Keratinocyte (primary cell): ENCODE measurements around the gene EXOC4. TPM values are rescaled to one million over a fixed set of nuclear protein-coding genes. Genes with fewer than 3 reads are reported as not detected.
A peak's percentile ranks its signal among the peaks of the same experiment; 100 is the strongest.

Source experiments
- DNase-seq: peaks from one replicate; pipeline ENCODE4 v3.0.0-alpha.2; 2011; ENCODE audit warnings: low read depth, missing footprints, low spot score
- FAIRE-seq: peaks from 2 replicates; lab custom pipeline; 2011; peaks lifted over from hg19 to GRCh38; lab: Jason Lieb, UNC
- H2AFZ ChIP-seq: 2 replicates; pipeline ENCODE4 v1.6.0; 2012; ENCODE audit warnings: low read length, control low read depth, inconsistent platforms; ENCODE audit not compliant: control insufficient read depth
- H3K27ac ChIP-seq: 2 replicates; pipeline ENCODE4 v1.5.1; 2011; ENCODE audit warnings: low read length; ENCODE audit not compliant: control insufficient read depth, insufficient read depth
- H3K27me3 ChIP-seq: 3 replicates; pipeline ENCODE4 v1.6.0; 2011; ENCODE audit warnings: low read length; ENCODE audit not compliant: control insufficient read depth, insufficient read depth; ENCODE audit errors: extremely low read depth
- H3K36me3 ChIP-seq, 2 experiments: 2 replicates in 1 of 2; 3 replicates in 1 of 2; pipeline ENCODE4 v1.5.1; 2011; ENCODE audit warnings: low read length in 2 of 2, mild to moderate bottlenecking in 1 of 2; ENCODE audit not compliant: control insufficient read depth in 2 of 2, insufficient read depth in 2 of 2; ENCODE audit errors: extremely low read depth in 1 of 2
- H3K4me1 ChIP-seq: 3 replicates; pipeline ENCODE4 v1.5.1; 2011; ENCODE audit warnings: low read length; ENCODE audit not compliant: control insufficient read depth, insufficient read depth; ENCODE audit errors: extremely low read depth
- H3K4me2 ChIP-seq: 3 replicates; pipeline ENCODE4 v1.6.0; 2011; ENCODE audit warnings: low read depth, low read length; ENCODE audit not compliant: control insufficient read depth, insufficient read depth; ENCODE audit errors: extremely low read depth
- H3K4me3 ChIP-seq, 3 experiments: fragments of 200-600 bp in 1 of 3; sonication (generic) in 1 of 3; 2 replicates in 2 of 3; 3 replicates in 1 of 3; pipeline ENCODE4 v1.5.1; 2011 to 2016; ENCODE audit warnings: low read length in 3 of 3, mild to moderate bottlenecking in 3 of 3, control low read depth in 2 of 3, inconsistent platforms in 1 of 3, low read depth in 1 of 3, mixed read lengths in 1 of 3, mixed run types in 1 of 3, moderate library complexity in 1 of 3; ENCODE audit not compliant: control insufficient read depth in 2 of 3, insufficient read depth in 2 of 3; ENCODE audit errors: extremely low read depth in 1 of 3
- H3K79me2 ChIP-seq: 2 replicates; pipeline ENCODE4 v1.6.0; 2012; ENCODE audit warnings: low read length; ENCODE audit not compliant: control insufficient read depth, insufficient read depth
- H3K9ac ChIP-seq: 3 replicates; pipeline ENCODE4 v1.6.0; 2011; ENCODE audit warnings: low read length; ENCODE audit not compliant: control insufficient read depth, insufficient read depth; ENCODE audit errors: extremely low read depth
- H3K9me1 ChIP-seq: 3 replicates; pipeline ENCODE4 v1.6.0; 2011; ENCODE audit warnings: low read length; ENCODE audit not compliant: control insufficient read depth, insufficient read depth; ENCODE audit errors: extremely low read depth
- H3K9me3 ChIP-seq: 2 replicates; pipeline ENCODE4 v1.5.1; 2012; ENCODE audit warnings: low read depth, low read length; ENCODE audit not compliant: control insufficient read depth
- H4K20me1 ChIP-seq: 3 replicates; pipeline ENCODE4 v1.6.0; 2011; ENCODE audit warnings: low read length; ENCODE audit not compliant: control insufficient read depth, insufficient read depth; ENCODE audit errors: extremely low read depth
- EZH2 ChIP-seq: IDR thresholded peaks from one replicate; pipeline ENCODE4 v1.6.1; 2012; ENCODE audit warnings: inconsistent platforms, mild to moderate bottlenecking, low read length, moderate library complexity
- dilution Hi-C: fragments of 300-500 bp; cut with MboI; formaldehyde crosslinking; loops from one replicate; pipeline ENCODE4 v1.7.0; 2020; ENCODE audit warnings: low sequenced_read_pairs; ENCODE audit not compliant: extremely low pct_ligation_motif_present
- polyA minus RNA-seq, 3 experiments: library from RNA; depleted of rRNA, polyadenylated mRNA; stranded (reverse); fragments of >200 nt; gene quantifications; 1 replicate in 1 of 3; 2 replicates in 1 of 3; 3 replicates in 1 of 3; pipeline ENCODE4 v1.2.3, GENCODE V29; 2011
- polyA plus RNA-seq, 5 experiments: library from polyadenylated mRNA; depleted of rRNA in 3 of 5; stranded (reverse) in 3 of 5; stranded (forward) in 1 of 5; unstranded in 1 of 5; fragments of >200 nt; gene quantifications; 1 replicate in 1 of 5; 2 replicates in 3 of 5; 3 replicates in 1 of 5; pipeline versions ENCODE4 v1.2.1 to v1.2.3, GENCODE V29; 2011 to 2012; ENCODE audit warnings: missing spikeins in 2 of 5, low read depth in 1 of 5, low replicate concordance in 1 of 5
- TF ChIP-seq, protein P1 (sequence below), 3 experiments: IDR thresholded peaks in 1 of 3; conservative IDR thresholded peaks in 1 of 3; optimal IDR thresholded peaks in 1 of 3; 2 replicates in 2 of 3; 3 replicates in 1 of 3; pipeline versions ENCODE3 to v1.5.1; 2011; ENCODE audit warnings: low read length in 3 of 3, mild to moderate bottlenecking in 3 of 3, moderate library complexity in 2 of 3, control low read depth in 1 of 3, inconsistent platforms in 1 of 3; ENCODE audit not compliant: insufficient read depth in 2 of 3; ENCODE audit errors: extremely low read depth in 1 of 3

EXOC4 gene
- polyA plus RNA-seq (51.1 to 70.4 TPM (median 52.6 TPM) in 3 replicates), polyA minus RNA-seq (44.4 to 185 TPM (median 125 TPM) in 3 replicates)
- 73.3 TPM for polyA plus RNA-seq (2011; ENCODE audit: low read depth)
- polyA plus RNA-seq (2011; cell fraction: cytosol; rRNA removed): 53.0 and 66.3 TPM in 2 replicates
- 67.6 and 67.9 TPM in 2 replicates for polyA plus RNA-seq (2011; cell fraction: nucleus; rRNA removed)
- polyA plus RNA-seq (2012; ENCODE audit: low replicate concordance): 34.1 and 38.7 TPM in 2 replicates
- 61.8 TPM for polyA minus RNA-seq (2011; cell fraction: cytosol; rRNA and poly(A)+ RNA removed)
- 112 and 286 TPM in 2 replicates for polyA minus RNA-seq (2011; cell fraction: nucleus; rRNA and poly(A)+ RNA removed)

GRCh38 chr7:133252858-133253518 lies at the start of gene EXOC4:
Gene EXOC4, plus strand, starts transcription at chr7:133253078.
- H3K9me1 ChIP-seq: no peaks in the 10 kb centered on the region
- H3K27me3 ChIP-seq: no peaks in the 10 kb centered on the region
- no peaks in the 10 kb centered on the region for H3K9me3 ChIP-seq
- dilution Hi-C loops: no loop called here
- H3K27ac ChIP-seq: peak within 1 kb of the TSS; percentile 91
- no peaks in the 10 kb centered on the region for H4K20me1 ChIP-seq
- DNase-seq (peak; percentile 78), FAIRE-seq (peak; percentile 99)
- peak within 1 kb of the TSS; percentile 97 for H2AFZ ChIP-seq
- peaks cover 42% of the 10 kb centered on the region for H3K79me2 ChIP-seq
- peak within 1 kb of the TSS; percentile 93 for H3K9ac ChIP-seq
- H3K4me3 ChIP-seq: peak within 1 kb of the TSS; percentile 88 to 99 (median 97)
- H3K36me3 ChIP-seq: no peaks in the 10 kb centered on the region
- no peak for TF ChIP-seq EZH2
- TF ChIP-seq, protein P1, sequence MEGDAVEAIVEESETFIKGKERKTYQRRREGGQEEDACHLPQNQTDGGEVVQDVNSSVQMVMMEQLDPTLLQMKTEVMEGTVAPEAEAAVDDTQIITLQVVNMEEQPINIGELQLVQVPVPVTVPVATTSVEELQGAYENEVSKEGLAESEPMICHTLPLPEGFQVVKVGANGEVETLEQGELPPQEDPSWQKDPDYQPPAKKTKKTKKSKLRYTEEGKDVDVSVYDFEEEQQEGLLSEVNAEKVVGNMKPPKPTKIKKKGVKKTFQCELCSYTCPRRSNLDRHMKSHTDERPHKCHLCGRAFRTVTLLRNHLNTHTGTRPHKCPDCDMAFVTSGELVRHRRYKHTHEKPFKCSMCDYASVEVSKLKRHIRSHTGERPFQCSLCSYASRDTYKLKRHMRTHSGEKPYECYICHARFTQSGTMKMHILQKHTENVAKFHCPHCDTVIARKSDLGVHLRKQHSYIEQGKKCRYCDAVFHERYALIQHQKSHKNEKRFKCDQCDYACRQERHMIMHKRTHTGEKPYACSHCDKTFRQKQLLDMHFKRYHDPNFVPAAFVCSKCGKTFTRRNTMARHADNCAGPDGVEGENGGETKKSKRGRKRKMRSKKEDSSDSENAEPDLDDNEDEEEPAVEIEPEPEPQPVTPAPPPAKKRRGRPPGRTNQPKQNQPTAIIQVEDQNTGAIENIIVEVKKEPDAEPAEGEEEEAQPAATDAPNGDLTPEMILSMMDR (optimal IDR thresholded peaks at IDR 0.05 in 1 of 3, IDR thresholded peaks at IDR 0.05 in 1 of 3, conservative IDR thresholded peaks at IDR 0.05 in 1 of 3; ENCODE audit: extremely low read depth in 1 of 3, insufficient read depth in 2 of 3, low read length in 3 of 3): no peak
- peak within 1 kb of the TSS; percentile 92 for H3K4me2 ChIP-seq
- H3K4me1 ChIP-seq: peaks cover 7% of the 10 kb centered on the region

- H3K4me3 ChIP-seq: no peak overlapping the region
- H2AFZ ChIP-seq: no peak overlapping the region
- dilution Hi-C loops: no loop called here
- DNase-seq (no peak), FAIRE-seq (no peak)
- H3K9ac ChIP-seq: no peak overlapping the region
- H3K27ac ChIP-seq: no peak overlapping the region
- H3K9me1 ChIP-seq: no peaks in the 10 kb centered on the region
- H3K79me2 ChIP-seq: no peaks in the 10 kb centered on the region
- no peaks in the 10 kb centered on the region for H3K9me3 ChIP-seq
- no peaks in the 10 kb centered on the region for H4K20me1 ChIP-seq
- no peak overlapping the region for H3K4me2 ChIP-seq
- TF ChIP-seq, protein P1 (optimal IDR thresholded peaks at IDR 0.05 in 1 of 3, IDR thresholded peaks at IDR 0.05 in 1 of 3, conservative IDR thresholded peaks at IDR 0.05 in 1 of 3; ENCODE audit: extremely low read depth in 1 of 3, insufficient read depth in 2 of 3, low read length in 3 of 3): no peak
- TF ChIP-seq EZH2: no peak
- H3K4me1 ChIP-seq: no peaks in the 10 kb centered on the region
- H3K36me3 ChIP-seq: no peaks in the 10 kb centered on the region
- no peaks in the 10 kb centered on the region for H3K27me3 ChIP-seq
Observed at GRCh38 chr7:133203490-133203889, 49.4 kb upstream of the EXOC4 start.
